Prostate gland (tissue), 2 donors: ENCODE results near the gene SELENOH.

Source experiments
- CTCF ChIP-seq, 4 experiments: fragments of 200-600 bp in 2 of 4; fragments of 450-650 bp in 2 of 4; sonication (generic) in 2 of 4; IDR thresholded peaks; 1 replicate in 3 of 4; 2 replicates in 1 of 4; pipeline ENCODE4 v1.5.1; 2016 to 2019; ENCODE audit warnings: antibody characterized with exemption in 4 of 4, mild to moderate bottlenecking in 2 of 4, moderate library complexity in 2 of 4
- POLR2A ChIP-seq: fragments of 450-650 bp; IDR thresholded peaks from one replicate; pipeline ENCODE4 v1.6.1; 2016; ENCODE audit warnings: antibody characterized with exemption, mild to moderate bottlenecking

- TF ChIP-seq CTCF (IDR thresholded peaks at IDR 0.05) (no peak), POLR2A (no peak)
These were observed 45.8 kb downstream of the SELENOH start for GRCh38 chr11:57787006-57787604.
